ENCODE data around the gene PISD.

GRCh38 chr22:31604137-31604705, 57.8 kb downstream of the PISD start:
- TF ChIP-seq, protein P1, sequence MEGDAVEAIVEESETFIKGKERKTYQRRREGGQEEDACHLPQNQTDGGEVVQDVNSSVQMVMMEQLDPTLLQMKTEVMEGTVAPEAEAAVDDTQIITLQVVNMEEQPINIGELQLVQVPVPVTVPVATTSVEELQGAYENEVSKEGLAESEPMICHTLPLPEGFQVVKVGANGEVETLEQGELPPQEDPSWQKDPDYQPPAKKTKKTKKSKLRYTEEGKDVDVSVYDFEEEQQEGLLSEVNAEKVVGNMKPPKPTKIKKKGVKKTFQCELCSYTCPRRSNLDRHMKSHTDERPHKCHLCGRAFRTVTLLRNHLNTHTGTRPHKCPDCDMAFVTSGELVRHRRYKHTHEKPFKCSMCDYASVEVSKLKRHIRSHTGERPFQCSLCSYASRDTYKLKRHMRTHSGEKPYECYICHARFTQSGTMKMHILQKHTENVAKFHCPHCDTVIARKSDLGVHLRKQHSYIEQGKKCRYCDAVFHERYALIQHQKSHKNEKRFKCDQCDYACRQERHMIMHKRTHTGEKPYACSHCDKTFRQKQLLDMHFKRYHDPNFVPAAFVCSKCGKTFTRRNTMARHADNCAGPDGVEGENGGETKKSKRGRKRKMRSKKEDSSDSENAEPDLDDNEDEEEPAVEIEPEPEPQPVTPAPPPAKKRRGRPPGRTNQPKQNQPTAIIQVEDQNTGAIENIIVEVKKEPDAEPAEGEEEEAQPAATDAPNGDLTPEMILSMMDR (tag by site-specific recombination; IDR thresholded peaks at IDR 0.05) = no peak
- TF ChIP-seq ATF2 (tag by site-specific recombination; IDR thresholded peaks at IDR 0.05; ENCODE audit: low read depth) = no peak
- TF ChIP-seq ZNF747 (tag by site-specific recombination; IDR thresholded peaks at IDR 0.05) = no peak
- TF ChIP-seq REST (tag by site-specific recombination; IDR thresholded peaks at IDR 0.05) = no peak
